OCI-LY1 (cell line): Measurements from ENCODE around the gene THAP8.

Source experiments
- H2AFZ ChIP-seq: fragments of 200-600 bp; sonication (generic), shearing (Covaris generic); 2 replicates; pipeline ENCODE4 v1.6.0; 2014; ENCODE audit warnings: antibody characterized with exemption, mild to moderate bottlenecking, low read length
- H3F3A ChIP-seq: fragments of 200-600 bp; sonication (generic), shearing (Covaris generic); 2 replicates; pipeline ENCODE4 v1.6.0; 2014; ENCODE audit warnings: mild to moderate bottlenecking, antibody characterized with exemption, low read length, moderate library complexity; ENCODE audit not compliant: insufficient read depth
- H3K27ac ChIP-seq: fragments of 200-600 bp; sonication (generic); 2 replicates; pipeline ENCODE4 v1.5.1; 2014; ENCODE audit warnings: low read length, mixed run types, mild to moderate bottlenecking, low read depth; ENCODE audit not compliant: poor library complexity, severe bottlenecking
- H3K27me3 ChIP-seq: fragments of 200-600 bp; sonication (generic); 2 replicates; pipeline ENCODE4 v1.6.0; 2014; ENCODE audit warnings: antibody characterized with exemption, mild to moderate bottlenecking, low read length, moderate library complexity; ENCODE audit not compliant: insufficient read depth
- H3K36me3 ChIP-seq: fragments of 200-600 bp; sonication (generic); 2 replicates; pipeline ENCODE4 v1.6.1; 2014; ENCODE audit warnings: mild to moderate bottlenecking, antibody characterized with exemption, low read length, moderate library complexity, mixed read lengths; ENCODE audit not compliant: insufficient read depth
- H3K4me1 ChIP-seq: fragments of 200-600 bp; sonication (generic); 2 replicates; pipeline ENCODE4 v1.5.1; 2014; ENCODE audit warnings: mild to moderate bottlenecking, low read length, moderate library complexity; ENCODE audit not compliant: insufficient read depth, severe bottlenecking
- H3K4me2 ChIP-seq: fragments of 200-600 bp; sonication (generic), shearing (Covaris generic); 2 replicates; pipeline ENCODE4 v1.6.1; 2014; ENCODE audit warnings: low read length
- H3K4me3 ChIP-seq: fragments of 200-600 bp; sonication (generic); 2 replicates; pipeline ENCODE4 v1.5.1; 2014; ENCODE audit warnings: low read length, low read depth, mild to moderate bottlenecking, mixed read lengths; ENCODE audit not compliant: poor library complexity, severe bottlenecking
- H3K79me2 ChIP-seq: fragments of 200-600 bp; shearing (Covaris generic); 2 replicates; pipeline ENCODE4 v1.6.1; 2016; ENCODE audit warnings: mixed run types, low read length, mixed read lengths; ENCODE audit not compliant: insufficient read depth
- H3K9ac ChIP-seq: fragments of 200-600 bp; sonication (generic), shearing (Covaris generic); 2 replicates; pipeline ENCODE4 v1.6.1; 2014; ENCODE audit warnings: mild to moderate bottlenecking, low read length, mixed read lengths
- H3K9me2 ChIP-seq: fragments of 200-600 bp; sonication (generic), shearing (Covaris generic); 2 replicates; pipeline ENCODE4 v1.6.1; 2014; ENCODE audit warnings: low read depth, mild to moderate bottlenecking, low read length, mixed read lengths
- H3K9me3 ChIP-seq: fragments of 200-600 bp; shearing (Covaris generic); 2 replicates; pipeline ENCODE4 v1.6.1; 2014; ENCODE audit warnings: low read length, mixed read lengths
- H4K20me1 ChIP-seq: fragments of 200-600 bp; sonication (generic), shearing (Covaris generic); 2 replicates; pipeline ENCODE4 v1.6.0; 2016; ENCODE audit warnings: mild to moderate bottlenecking, low read length; ENCODE audit not compliant: insufficient read depth
- EZH2 ChIP-seq: fragments of 200-600 bp; sonication (generic), shearing (Covaris generic); IDR thresholded peaks from 2 replicates; pipeline ENCODE4 v1.8.0; 2017; ENCODE audit warnings: borderline replicate concordance, mixed run types, mild to moderate bottlenecking, antibody characterized with exemption, low read length, moderate library complexity, mixed read lengths
- TF ChIP-seq, protein P1 (sequence below): fragments of 200-600 bp; sonication (generic), shearing (Covaris generic); IDR thresholded peaks from 2 replicates; pipeline ENCODE4 v1.5.1; 2017; ENCODE audit warnings: mild to moderate bottlenecking, antibody characterized with exemption, low read length, moderate library complexity, mixed read lengths

Gene THAP8

DNA sequence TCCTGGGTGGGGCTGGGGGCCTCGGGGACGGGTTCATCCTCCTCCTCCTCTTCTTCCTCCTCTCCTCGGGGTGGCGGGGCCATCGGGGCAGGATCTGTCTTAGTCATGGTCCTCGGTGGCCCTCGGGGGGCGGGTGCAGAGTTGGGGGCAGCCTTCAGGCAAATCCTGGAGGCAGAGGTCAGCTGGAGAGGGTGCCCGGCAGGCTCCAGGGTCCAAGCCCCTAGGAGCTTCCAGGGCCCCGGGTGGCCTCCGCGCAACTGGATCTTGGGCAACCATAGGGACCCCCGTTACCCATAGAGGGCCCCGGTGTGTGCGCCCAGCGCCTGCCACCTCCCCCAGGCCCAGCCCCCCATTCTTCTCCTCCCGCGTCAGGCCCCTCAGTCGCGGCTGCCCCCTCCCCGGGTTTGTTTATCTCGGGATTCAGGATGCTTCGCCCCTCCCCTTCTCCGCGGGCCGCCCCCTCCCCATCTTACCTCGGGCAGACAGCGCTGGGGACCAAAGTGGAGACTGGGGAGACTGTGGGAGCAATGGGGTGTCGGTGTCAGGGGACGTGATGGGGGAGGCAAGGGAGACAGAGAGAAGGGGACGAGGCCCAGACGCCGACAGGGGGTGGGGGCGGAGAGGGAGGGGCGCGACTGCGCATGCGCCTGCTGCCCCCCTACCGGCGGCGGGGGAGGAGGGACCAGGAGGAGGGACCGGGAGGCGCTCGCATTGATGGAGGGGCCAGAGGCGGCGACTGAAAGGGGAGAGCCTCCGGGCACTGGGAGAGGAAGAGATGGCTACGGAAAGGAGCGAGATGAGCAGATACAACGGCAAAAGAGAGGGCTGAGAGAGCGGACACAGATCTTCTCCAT, 21.6 kb downstream of the THAP8 start, which contains the start of gene CLIP3:
CLIP3 (minus strand) TSS at position 623 of the 854 bp plus-strand sequence; CDS start at position 107, 516 bp downstream.
- Histone ChIP-seq H3F3A (no peaks in the 10 kb centered on the region), H3K27ac (no peak within 1 kb of the TSS), H3K4me3 (peak within 1 kb of the TSS; percentile 89), H3K4me2 (peak within 1 kb of the TSS; percentile 95), H3K27me3 (no peaks in the 10 kb centered on the region), H3K79me2 (no peaks in the 10 kb centered on the region), H4K20me1 (no peaks in the 10 kb centered on the region), H3K9ac (peak within 1 kb of the TSS; percentile 80), H3K4me1 (peaks cover 12% of the 10 kb centered on the region), H3K9me2 (no peaks in the 10 kb centered on the region), H2AFZ (peak within 1 kb of the TSS; percentile 71; the same call in 1 of the 2 replicates), H3K36me3 (no peaks in the 10 kb centered on the region), H3K9me3 (no peaks in the 10 kb centered on the region)
- TF ChIP-seq, protein P1, sequence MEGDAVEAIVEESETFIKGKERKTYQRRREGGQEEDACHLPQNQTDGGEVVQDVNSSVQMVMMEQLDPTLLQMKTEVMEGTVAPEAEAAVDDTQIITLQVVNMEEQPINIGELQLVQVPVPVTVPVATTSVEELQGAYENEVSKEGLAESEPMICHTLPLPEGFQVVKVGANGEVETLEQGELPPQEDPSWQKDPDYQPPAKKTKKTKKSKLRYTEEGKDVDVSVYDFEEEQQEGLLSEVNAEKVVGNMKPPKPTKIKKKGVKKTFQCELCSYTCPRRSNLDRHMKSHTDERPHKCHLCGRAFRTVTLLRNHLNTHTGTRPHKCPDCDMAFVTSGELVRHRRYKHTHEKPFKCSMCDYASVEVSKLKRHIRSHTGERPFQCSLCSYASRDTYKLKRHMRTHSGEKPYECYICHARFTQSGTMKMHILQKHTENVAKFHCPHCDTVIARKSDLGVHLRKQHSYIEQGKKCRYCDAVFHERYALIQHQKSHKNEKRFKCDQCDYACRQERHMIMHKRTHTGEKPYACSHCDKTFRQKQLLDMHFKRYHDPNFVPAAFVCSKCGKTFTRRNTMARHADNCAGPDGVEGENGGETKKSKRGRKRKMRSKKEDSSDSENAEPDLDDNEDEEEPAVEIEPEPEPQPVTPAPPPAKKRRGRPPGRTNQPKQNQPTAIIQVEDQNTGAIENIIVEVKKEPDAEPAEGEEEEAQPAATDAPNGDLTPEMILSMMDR, result no peak
- no peak for TF ChIP-seq EZH2

DNA sequence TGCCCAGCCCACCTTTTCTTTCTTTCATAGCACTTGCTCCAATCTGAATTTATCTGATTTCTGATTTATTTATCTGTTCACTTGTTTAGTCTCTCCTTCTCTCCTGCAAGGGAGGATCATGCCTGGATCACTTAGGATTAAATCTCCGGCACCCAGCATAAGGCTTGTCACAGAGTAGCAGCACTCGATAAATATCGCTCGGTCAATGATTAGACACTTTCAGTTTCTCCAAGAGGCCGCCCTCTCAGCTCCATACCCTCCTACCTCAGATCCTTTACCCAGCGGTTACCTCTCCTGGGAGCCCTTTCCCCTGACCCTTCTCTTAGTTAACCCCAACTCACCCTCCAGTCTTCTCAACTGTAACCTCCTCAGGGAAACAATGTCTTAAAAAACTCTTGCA, 22.8 kb downstream of the THAP8 start:
- H3K9me2 ChIP-seq, result no peaks in the 10 kb centered on the region
- H3K9ac ChIP-seq, result no peak overlapping the region
- 0 out of 2 replicates have a peak, but pooled peaks cover 6% of the 10 kb centered on the region for H3K36me3 ChIP-seq
- no peaks in the 10 kb centered on the region for H3K9me3 ChIP-seq
- peaks cover 12% of the 10 kb centered on the region for H3K4me1 ChIP-seq
- no peaks in the 10 kb centered on the region for H3K79me2 ChIP-seq
- TF ChIP-seq, protein P1, result no peak
- no peak for TF ChIP-seq EZH2
- no peaks in the 10 kb centered on the region for H3K27me3 ChIP-seq
- H2AFZ ChIP-seq, result no peak overlapping the region
- H3F3A ChIP-seq, result no peaks in the 10 kb centered on the region
- no peak overlapping the region for H3K4me2 ChIP-seq
- H3K4me3 ChIP-seq, result no peak overlapping the region
- H3K27ac ChIP-seq, result no peak overlapping the region
- H4K20me1 ChIP-seq, result no peaks in the 10 kb centered on the region

DNA sequence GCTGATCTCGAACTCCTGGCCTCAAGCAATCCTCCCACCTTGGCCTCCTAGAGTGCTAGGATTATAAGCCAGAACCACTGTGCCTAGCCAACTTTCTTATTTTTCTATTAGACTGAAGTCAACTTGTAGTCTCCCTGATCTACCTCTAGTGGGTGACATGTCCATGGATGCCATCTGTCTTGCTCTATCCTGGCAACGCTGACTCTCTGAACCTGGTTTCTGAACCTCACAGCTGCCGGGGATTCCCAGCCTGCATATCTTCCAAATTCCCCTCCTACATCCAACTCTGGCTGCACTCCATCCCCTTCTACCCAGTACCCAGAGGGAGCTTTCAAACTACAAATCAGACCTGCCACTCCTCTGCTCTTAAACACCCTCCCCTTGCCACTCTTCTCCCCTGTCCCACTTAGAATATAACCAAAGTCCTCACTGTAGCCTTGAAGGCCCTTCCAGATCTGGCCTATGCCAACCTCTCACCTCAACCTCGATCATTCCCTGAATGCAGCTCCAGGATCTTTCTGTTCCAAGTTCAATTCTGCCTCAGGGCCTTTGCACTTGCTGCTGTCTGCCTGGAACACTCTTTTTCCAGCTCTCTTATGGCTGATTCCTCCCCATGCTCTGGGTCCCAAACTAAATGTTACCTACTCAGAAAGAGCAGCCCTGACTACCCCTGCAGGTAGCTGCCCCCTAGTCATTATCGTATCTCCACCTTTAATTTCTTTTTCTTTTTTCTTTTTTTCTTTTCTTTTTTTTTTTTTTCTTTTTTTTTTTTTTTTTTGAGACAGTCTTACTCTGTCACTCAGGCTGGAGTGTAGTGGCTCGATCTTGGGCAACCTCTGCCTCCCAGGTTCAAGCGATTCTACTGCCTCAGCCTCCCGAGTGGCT, 23.6 kb downstream of the THAP8 start:
- no peaks in the 10 kb centered on the region for H4K20me1 ChIP-seq
- no peak overlapping the region for H3K4me3 ChIP-seq
- TF ChIP-seq, protein P1, result no peak; the same call in 1 of the 2 replicates
- TF ChIP-seq EZH2, result no peak
- no peak overlapping the region for H3K9ac ChIP-seq
- 0 out of 2 replicates have a peak, but pooled peaks cover 6% of the 10 kb centered on the region for H3K36me3 ChIP-seq
- H3F3A ChIP-seq, result no peaks in the 10 kb centered on the region
- no peak overlapping the region for H3K27ac ChIP-seq
- H3K4me1 ChIP-seq, result peaks cover 12% of the 10 kb centered on the region
- H3K79me2 ChIP-seq, result no peaks in the 10 kb centered on the region
- H3K9me2 ChIP-seq, result no peaks in the 10 kb centered on the region
- no peaks in the 10 kb centered on the region for H3K27me3 ChIP-seq
- H3K4me2 ChIP-seq, result no peak overlapping the region
- no peak overlapping the region for H2AFZ ChIP-seq
- H3K9me3 ChIP-seq, result no peaks in the 10 kb centered on the region
